Activated CD8-positive, alpha-beta memory T cell treated with anti-CD3 and anti-CD28 coated beads for 36 hours (primary cell): ENCODE results near the gene C1orf198. TPM values are rescaled to one million over a fixed set of nuclear protein-coding genes. Genes with fewer than 3 reads are reported as not detected.

Experiments used
- CTCF ChIA-PET: fragments of 350-600 bp; sonication (Branson Sonifier 250); formaldehyde crosslinking; loops from one replicate; lab custom pipeline; 2021; ENCODE audit warnings: antibody characterized with exemption; lab: Charles Lee
- POLR2A ChIA-PET: fragments of 350-600 bp; sonication (Branson Sonifier 250); formaldehyde crosslinking; loops from one replicate; lab custom pipeline; 2021; ENCODE audit warnings: antibody characterized with exemption; lab: Charles Lee
- total RNA-seq, 2 experiments: library from RNA; stranded (reverse); gene quantifications; one replicate each; pipeline ENCODE4 v1.2.3, GENCODE V29; 2021

Gene C1orf198
- total RNA-seq, 2 experiments from 2014 or later, result 6.1 to 6.6 TPM

DNA sequence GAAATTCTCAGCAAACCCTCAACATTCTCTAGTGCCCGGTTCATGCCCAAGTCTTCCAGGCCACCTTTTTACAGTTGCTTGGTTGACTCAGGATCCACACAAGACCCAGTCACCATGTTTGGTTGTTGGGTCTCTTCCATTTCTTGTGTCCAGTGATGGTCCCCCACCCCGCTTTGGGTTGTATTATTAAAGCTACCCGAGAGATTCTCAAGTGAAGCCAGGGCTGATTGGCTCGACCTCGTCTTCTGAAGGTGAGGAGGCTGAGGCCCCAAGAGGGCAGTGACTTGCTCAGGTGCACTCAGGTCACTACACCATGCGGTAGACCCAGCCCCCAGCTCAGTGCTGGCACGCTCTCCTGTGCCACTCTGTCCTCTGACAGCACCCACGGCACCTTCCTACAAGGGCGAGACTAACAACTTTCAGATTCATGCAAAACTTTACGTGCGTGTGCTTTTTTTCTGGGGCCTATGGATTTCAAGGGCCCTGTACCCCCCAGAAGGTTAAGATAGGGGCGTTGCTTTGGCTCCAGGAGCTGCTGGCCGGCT is 70.9 kb downstream of the C1orf198 start:
- ChIA-PET CTCF (no interaction called here), POLR2A (no interaction called here)

DNA sequence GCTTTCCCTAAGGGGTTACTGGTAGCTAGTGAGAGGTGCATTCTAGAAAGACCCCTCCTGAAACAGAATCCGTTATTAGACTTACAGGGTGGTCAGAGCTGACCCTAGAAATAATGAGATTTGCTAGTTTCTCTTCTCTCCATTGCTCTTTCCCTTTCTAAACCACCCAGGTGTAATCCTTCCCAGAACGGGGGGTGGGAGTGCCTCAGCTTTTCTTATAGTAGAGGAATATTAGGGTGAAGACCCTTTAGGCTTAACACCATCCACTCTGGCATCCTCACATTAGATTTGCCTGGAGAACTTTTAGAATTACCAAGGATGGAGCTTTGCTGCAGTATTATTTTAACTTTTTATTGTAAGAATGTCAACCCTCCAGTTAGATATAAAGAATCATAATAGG is 71.7 kb downstream of the C1orf198 start:
- POLR2A ChIA-PET, result no interaction called here

DNA sequence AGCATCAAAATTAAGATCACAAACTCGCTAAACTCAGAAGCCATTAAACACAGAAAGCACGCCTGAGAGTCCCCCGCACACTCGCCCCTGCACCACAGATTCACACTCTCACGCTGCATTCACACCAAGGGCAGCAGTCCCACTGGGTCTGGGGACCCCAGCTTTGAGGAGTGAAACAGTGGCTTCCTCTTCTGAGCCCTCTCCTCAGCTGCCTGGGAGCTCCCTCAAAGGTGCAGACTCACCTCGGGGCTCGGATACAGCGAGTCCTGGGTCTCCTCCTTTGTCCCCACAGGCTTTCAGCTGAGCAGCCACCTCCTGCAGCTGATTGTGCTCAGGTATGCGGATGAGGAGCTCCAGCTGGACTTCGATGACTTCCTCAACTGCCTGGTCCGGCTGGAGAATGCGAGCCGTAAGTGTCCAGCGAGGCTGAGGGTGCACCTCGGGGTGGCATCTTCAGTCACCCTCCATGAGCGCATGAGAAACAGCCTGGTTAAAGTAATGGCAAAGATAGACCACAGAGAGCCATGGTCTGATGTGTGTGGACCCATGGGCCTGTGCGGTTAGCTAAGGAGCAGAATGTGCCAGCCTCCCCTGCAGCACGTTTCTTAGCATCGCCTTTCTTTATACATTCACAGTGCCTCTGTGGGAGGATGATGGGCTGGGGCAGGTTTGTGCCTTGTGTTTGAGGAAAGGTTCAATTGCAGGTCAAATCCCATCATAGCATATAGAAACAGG is 73.3 kb downstream of the C1orf198 start:
- ChIA-PET CTCF (no interaction called here), POLR2A (no interaction called here)

More for the DNA sequence above, 71.7 kb downstream of the C1orf198 start:
- CTCF ChIA-PET, result no interaction called here

DNA sequence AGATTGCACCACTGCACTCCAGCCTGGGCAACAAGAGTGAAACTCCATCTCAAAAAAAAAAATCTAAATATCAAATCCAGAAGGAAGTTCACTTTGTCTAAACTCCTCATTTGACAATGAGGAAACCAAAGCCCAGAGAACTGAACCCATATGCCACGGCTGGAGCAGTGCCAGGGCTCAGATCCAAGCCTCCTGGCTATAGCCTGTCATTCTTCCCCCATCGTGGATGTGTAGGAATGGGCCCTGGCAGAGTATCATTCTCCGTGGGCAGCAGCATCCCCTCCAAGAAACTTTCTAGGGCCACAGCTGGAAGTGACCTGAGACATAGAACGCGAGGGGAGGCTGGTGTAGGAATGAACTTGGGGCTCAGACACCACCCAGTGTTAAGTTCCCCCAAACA is 73.9 kb downstream of the C1orf198 start:
- ChIA-PET POLR2A (no interaction called here), CTCF (no interaction called here)

DNA sequence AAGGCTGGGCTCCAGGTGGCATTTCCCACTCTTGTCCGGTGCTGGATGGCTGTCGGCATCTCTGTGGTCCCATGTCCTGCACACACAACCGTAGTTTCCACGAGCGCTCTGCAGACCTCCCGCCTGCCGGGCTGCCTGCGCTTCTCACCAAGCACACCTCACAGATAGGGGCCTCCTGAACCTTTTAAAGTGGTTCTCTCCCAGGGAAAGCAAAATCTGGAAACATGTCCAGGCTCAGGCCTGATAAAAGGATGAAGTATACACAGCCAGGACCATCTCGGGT is 74.9 kb downstream of the C1orf198 start:
- POLR2A ChIA-PET, result no interaction called here
- CTCF ChIA-PET, result no interaction called here

DNA sequence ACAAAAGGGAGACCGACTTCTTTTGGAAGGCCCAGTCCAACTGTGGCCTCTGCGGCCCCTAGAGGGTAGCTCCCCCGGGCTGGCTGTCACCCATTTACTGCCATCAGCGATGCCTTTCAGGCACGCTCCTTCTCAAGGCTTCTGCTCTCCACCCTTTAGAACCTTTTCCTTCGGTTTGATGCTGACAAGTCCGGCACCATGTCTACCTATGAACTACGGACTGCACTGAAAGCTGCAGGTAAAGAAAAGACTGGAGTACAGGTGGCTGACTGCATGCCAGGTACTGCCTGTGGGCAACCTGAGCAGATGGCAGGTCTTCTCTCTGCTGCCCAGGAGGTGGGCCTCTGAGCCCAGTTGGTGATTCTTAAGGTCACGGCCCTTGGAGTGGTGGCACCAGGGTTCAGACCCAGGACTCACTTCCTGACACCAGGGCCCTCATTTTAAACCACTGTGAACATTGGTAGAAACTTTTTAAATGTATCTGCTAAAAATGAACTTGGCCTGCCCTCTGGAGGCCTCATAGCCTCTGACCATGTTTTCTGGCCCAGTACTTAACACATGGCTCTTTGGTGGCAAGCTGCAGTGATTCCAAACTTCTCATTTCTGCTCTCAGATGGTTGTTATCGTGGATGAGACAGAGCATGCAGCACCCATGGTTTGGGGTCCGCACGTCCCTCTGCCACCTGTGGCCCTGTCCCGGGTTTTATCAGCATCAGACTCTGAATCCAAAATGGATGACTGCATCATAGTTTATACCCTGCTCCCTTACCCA is 75.4 kb downstream of the C1orf198 start:
- POLR2A ChIA-PET, result no interaction called here
- CTCF ChIA-PET, result no interaction called here

DNA sequence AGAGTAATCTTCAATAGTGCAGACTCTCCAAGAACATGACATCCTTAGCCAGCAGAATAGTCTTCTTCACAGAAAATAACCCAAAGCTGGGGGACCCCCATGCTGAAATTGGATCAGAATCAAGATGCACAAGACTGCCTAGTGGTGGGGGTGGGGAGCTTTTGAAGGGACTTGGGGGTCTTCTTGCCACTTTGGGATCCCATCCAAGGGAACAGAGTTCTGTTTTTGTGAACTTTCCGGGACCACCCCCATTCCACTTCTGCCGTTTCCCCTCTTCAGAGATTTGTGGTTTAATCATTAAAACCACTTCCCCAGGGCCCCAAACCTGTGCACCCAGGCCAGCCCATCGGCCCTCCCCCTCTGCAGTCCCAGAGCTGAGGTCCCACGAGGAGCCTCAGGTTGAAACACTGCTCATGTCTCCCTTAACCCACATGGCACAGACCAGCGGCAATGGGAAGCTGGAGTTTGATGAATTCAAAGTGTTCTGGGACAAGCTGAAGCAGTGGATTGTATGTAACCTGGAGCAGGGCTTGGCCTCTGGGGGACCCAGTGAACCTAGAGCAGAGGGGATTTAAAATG is 76.2 kb downstream of the C1orf198 start:
- POLR2A ChIA-PET, result no interaction called here
- CTCF ChIA-PET, result no interaction called here

DNA sequence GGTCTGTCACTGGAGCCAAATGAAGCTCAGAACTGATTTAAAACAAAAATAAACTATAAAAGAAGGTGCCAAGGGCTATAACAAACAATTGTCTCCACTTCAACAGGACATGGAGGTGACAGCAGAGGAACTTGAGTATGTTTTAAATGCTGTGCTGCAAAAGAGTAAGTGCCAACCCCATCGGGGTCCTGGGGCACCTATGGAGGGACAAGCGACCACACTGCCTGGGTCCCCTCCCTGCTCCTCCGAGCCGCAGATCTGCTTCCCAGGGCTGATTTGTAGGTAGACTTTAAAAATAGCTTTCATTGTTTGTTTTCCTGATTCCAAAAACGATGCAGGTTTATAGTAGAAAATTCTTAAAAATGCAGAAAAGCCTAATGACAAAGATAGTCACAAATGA is 78.3 kb downstream of the C1orf198 start:
- ChIA-PET CTCF (no interaction called here), POLR2A (no interaction called here)

DNA sequence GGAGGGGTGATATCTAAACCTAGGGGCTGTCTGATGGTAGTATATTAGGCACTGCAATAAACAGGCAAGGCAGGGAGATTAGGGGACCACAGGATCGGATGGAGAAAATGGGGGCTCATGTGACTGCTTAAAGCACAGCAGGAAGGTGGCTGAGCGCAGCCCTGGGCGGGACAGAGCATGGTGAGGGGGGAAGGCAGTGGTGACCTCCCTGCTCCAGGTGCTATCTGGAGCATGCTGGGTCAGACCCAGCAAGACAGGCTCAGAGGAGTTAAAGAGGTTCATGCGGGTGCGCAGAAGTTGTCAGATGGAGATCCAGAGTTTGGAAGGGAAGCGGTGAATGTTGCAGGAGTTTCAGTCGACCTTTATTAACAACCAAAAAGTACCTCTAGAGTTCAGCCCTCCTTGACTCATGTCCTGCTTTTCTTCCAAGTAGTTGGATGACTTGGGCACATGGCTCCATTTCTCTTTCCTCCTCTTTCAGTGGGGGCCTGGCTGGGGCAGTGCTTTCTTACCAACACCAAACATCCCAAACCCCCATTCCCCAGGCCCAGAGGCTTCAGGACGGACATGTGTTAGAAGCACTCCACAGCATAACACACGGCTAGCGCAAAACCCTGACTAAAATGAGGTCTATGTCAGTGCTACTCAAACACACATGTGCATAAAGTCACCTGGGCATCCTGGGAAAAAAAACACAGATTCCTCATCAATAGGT is 79.6 kb downstream of the C1orf198 start:
- ChIA-PET POLR2A (no interaction called here), CTCF (no interaction called here)

DNA sequence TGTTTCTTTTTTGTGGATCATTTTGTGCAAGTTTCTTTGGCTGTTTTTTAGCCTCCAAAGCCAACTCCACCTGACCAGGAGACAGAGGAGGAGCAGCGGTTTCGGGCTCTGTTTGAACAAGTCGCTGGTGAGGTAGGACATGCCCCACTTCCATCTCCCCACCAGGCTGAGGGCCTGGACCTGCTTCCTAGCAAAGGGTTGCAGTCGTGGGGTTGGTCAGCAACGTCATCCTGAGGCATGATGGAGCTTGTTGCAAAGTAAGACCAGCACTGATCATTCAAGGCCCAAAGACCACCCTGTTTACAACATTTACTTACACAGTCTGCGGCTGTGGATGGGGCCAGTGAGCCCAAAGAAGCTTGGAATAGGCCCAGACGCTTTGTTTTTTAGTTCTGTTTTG is 80.8 kb downstream of the C1orf198 start:
- POLR2A ChIA-PET, result no interaction called here
- CTCF ChIA-PET, result no interaction called here

Other genes with a start within 250 kb of the C1orf198 start
- gene COG2, start 226.0 kb downstream of the C1orf198 start, total RNA-seq, result 10 to 100 TPM; 41.0 to 42.4 TPM
- gene AGT, start 154.4 kb downstream of the C1orf198 start, total RNA-seq, result not detected
- not detected for gene CAPN9, start 121.1 kb downstream of the C1orf198 start, total RNA-seq
- gene TTC13, start 110.3 kb upstream of the C1orf198 start, total RNA-seq, result 10 to 100 TPM; 19.4 to 20.7 TPM
- gene ARV1, start 110.6 kb upstream of the C1orf198 start, total RNA-seq, result 10 to 100 TPM; 21.0 to 21.4 TPM
- 10 to 100 TPM; 14.3 to 15.7 TPM for gene FAM89A, start 171.7 kb upstream of the C1orf198 start, total RNA-seq